Erythroblast (primary cell): ENCODE data around the gene ATP5MG.

Experiments
- GATA1 ChIP-seq: IDR thresholded peaks from 2 replicates; pipeline ENCODE4 v1.6.1; 2011; ENCODE audit warnings: low read depth, mild to moderate bottlenecking, control low read depth, low read length, moderate library complexity
- POLR2A ChIP-seq: IDR thresholded peaks from 2 replicates; pipeline ENCODE4 v1.6.1; 2011; ENCODE audit warnings: mild to moderate bottlenecking, low read length

- TF ChIP-seq POLR2A (no peak), GATA1 (no peak)
These were observed 18.5 kb upstream of the ATP5MG start for GRCh38 chr11:118382954-118383353.
